Hepatocyte (in vitro differentiated cells): Measurements from ENCODE around the gene CYP2J2. TPM values are rescaled to one million over a fixed set of nuclear protein-coding genes. Genes with fewer than 3 reads are reported as not detected.

Experiments
- DNase-seq: peaks from one replicate; pipeline ENCODE4 v3.0.0-alpha.2; 2016; ENCODE audit warnings: low spot score
- H2AFZ ChIP-seq: fragments of 200-600 bp; sonication (generic); 2 replicates; pipeline ENCODE4 v1.6.0; 2016; ENCODE audit warnings: antibody characterized with exemption, mild to moderate bottlenecking
- H3K27ac ChIP-seq: fragments of 200-600 bp; sonication (generic); 2 replicates; pipeline ENCODE4 v1.5.1; 2016; ENCODE audit warnings: mild to moderate bottlenecking
- H3K27me3 ChIP-seq: fragments of 200-600 bp; sonication (generic); 2 replicates; pipeline ENCODE4 v1.6.1; 2016
- H3K36me3 ChIP-seq: fragments of 200-600 bp; sonication (generic); replicated peaks from 2 replicates; pipeline ENCODE4 v1.5.1; 2016; ENCODE audit warnings: low read depth; ENCODE audit not compliant: insufficient read depth
- H3K4me1 ChIP-seq: fragments of 200-600 bp; sonication (generic); 2 replicates; pipeline ENCODE4 v1.5.1; 2016; ENCODE audit warnings: mild to moderate bottlenecking, moderate library complexity; ENCODE audit not compliant: insufficient read depth
- H3K4me2 ChIP-seq: fragments of 200-600 bp; sonication (generic); 2 replicates; pipeline ENCODE4 v1.6.0; 2016
- H3K4me3 ChIP-seq: fragments of 200-600 bp; sonication (generic); 2 replicates; pipeline ENCODE4 v1.5.1; 2016; ENCODE audit warnings: mild to moderate bottlenecking
- H3K79me2 ChIP-seq: fragments of 200-600 bp; sonication (generic); 2 replicates; pipeline ENCODE4 v1.6.0; 2017; ENCODE audit warnings: mild to moderate bottlenecking
- H3K9me2 ChIP-seq: fragments of 200-600 bp; sonication (generic); replicated peaks from 2 replicates; pipeline ENCODE4 v1.6.0; 2017; ENCODE audit warnings: mild to moderate bottlenecking; ENCODE audit not compliant: insufficient read depth
- H3K9me3 ChIP-seq: fragments of 200-600 bp; sonication (generic); 2 replicates; pipeline ENCODE4 v1.5.1; 2016; ENCODE audit warnings: low read depth, mild to moderate bottlenecking
- H4K20me1 ChIP-seq: fragments of 200-600 bp; sonication (generic); 2 replicates; pipeline ENCODE4 v1.6.0; 2016; ENCODE audit warnings: mild to moderate bottlenecking; ENCODE audit not compliant: insufficient read depth, poor library complexity, severe bottlenecking
- EZH2 ChIP-seq: fragments of 200-600 bp; sonication (generic); IDR thresholded peaks from 2 replicates; pipeline ENCODE4 v1.6.1; 2016; ENCODE audit warnings: antibody characterized with exemption, mild to moderate bottlenecking, borderline replicate concordance
- EZH2phosphoT487 ChIP-seq: fragments of 200-600 bp; sonication (generic); IDR thresholded peaks from one replicate; pipeline ENCODE4 v1.6.1; 2018; ENCODE audit warnings: antibody characterized with exemption, mild to moderate bottlenecking, low read depth, moderate library complexity; ENCODE audit not compliant: unreplicated experiment, severe bottlenecking
- WGBS: methylation state at CpG from one replicate; pipeline ENCODE4 v1.1.6; 2016; ENCODE audit warnings: low lambda C conversion rate; ENCODE audit errors: missing lambda C conversion rate; 5-methylcytosine and 5-hydroxymethylcytosine counted together
- polyA plus RNA-seq: library from polyadenylated mRNA; unstranded; fragments of >200 nt; fragmentation: Nextera tagmentation; extraction: Ambion mirVana; gene quantifications from 2 replicates; pipeline ENCODE4 v1.2.1, GENCODE V29; 2016
- total RNA-seq: library from RNA; depleted of rRNA; stranded (reverse); fragments of >200 nt; gene quantifications from 2 replicates; pipeline ENCODE4 v1.2.3, GENCODE V29; 2014
- TF ChIP-seq, protein P1 (sequence below): fragments of 200-600 bp; sonication (generic); IDR thresholded peaks from 2 replicates; pipeline ENCODE4 v1.5.1; 2016; ENCODE audit warnings: antibody characterized with exemption, mild to moderate bottlenecking; ENCODE audit not compliant: poor library complexity

CYP2J2 gene
- total and polyA plus RNA-seq, 2 experiments from 2014 or later: 6.1 to 9.4 TPM

DNA sequence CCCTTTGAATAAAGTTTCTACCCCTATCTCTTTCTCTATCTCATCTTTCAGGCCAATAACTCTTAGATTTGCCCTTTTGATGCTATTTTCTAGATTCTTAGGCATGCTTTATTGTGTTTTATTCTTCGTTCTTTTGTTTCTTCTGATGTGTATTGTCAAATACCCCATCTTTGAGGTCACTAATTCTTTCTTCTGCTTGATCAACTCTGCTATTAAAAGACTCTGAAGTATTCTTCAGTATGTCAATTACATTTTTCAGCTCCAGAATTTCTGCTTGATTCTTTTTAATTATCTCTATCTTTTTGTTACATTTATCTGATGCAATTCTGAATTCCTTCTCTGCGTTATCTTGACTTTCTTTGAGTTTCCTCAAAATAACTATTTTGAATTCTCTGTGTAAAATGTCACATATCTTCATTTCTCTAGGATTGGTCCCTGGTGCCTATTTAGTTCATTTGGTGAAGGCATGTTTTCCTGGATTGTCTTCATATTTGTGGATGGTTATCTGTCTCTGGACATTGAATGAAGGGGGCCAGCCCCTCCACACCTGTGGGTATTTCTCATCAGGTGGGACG, 11.2 kb upstream of the CYP2J2 start:
- no peak overlapping the region for H3K27ac ChIP-seq
- no peaks in the 10 kb centered on the region for H3K4me1 ChIP-seq
- 87% methylated on average over 3 of the region's 3 CpGs for WGBS
- H3K9me3 ChIP-seq: no peaks in the 10 kb centered on the region
- H3K4me3 ChIP-seq: no peak overlapping the region
- H3K4me2 ChIP-seq: no peak overlapping the region
- no peaks in the 10 kb centered on the region for H4K20me1 ChIP-seq
- H3K9me2 ChIP-seq: no peaks in the 10 kb centered on the region
- no peaks in the 10 kb centered on the region for H3K36me3 ChIP-seq
- H2AFZ ChIP-seq: no peak overlapping the region
- no peak for DNase-seq
- H3K27me3 ChIP-seq: no peaks in the 10 kb centered on the region
- no peaks in the 10 kb centered on the region for H3K79me2 ChIP-seq
- TF ChIP-seq, protein P1, sequence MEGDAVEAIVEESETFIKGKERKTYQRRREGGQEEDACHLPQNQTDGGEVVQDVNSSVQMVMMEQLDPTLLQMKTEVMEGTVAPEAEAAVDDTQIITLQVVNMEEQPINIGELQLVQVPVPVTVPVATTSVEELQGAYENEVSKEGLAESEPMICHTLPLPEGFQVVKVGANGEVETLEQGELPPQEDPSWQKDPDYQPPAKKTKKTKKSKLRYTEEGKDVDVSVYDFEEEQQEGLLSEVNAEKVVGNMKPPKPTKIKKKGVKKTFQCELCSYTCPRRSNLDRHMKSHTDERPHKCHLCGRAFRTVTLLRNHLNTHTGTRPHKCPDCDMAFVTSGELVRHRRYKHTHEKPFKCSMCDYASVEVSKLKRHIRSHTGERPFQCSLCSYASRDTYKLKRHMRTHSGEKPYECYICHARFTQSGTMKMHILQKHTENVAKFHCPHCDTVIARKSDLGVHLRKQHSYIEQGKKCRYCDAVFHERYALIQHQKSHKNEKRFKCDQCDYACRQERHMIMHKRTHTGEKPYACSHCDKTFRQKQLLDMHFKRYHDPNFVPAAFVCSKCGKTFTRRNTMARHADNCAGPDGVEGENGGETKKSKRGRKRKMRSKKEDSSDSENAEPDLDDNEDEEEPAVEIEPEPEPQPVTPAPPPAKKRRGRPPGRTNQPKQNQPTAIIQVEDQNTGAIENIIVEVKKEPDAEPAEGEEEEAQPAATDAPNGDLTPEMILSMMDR: no peak
- TF ChIP-seq EZH2: no peak
- no peak for TF ChIP-seq EZH2phosphoT487

DNA sequence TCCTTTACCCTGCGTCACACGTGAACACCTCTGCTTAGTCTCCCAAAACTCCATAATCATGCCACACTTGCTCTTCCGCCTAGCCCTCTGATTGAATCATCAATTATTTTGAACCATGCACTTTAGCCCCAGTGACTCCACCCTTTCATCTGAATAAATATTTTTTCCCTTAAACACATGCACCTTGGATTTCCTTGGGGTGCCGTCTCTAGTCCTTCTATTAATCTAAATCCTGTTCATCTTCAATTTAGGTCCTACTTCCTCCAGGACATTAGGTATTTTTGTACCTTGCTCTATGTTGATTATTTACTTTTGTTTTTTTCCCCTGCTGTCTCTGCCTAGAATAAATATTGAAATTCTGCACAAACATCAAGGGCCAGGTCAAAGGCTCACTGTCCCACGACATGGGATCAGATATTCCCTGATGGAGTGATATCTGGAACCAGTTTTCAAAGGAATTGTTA, 9.8 kb upstream of the CYP2J2 start:
- no peaks in the 10 kb centered on the region for H3K4me1 ChIP-seq
- DNase-seq: no peak
- H3K79me2 ChIP-seq: no peaks in the 10 kb centered on the region
- H3K4me3 ChIP-seq: no peak overlapping the region
- H3K27me3 ChIP-seq: no peaks in the 10 kb centered on the region
- 77% methylated on average over 5 of the region's 5 CpGs for WGBS
- H2AFZ ChIP-seq: no peak overlapping the region
- H4K20me1 ChIP-seq: no peaks in the 10 kb centered on the region
- H3K9me3 ChIP-seq: no peaks in the 10 kb centered on the region
- no peaks in the 10 kb centered on the region for H3K36me3 ChIP-seq
- TF ChIP-seq EZH2: no peak
- TF ChIP-seq, protein P1: no peak
- no peak for TF ChIP-seq EZH2phosphoT487
- no peaks in the 10 kb centered on the region for H3K9me2 ChIP-seq
- no peak overlapping the region for H3K4me2 ChIP-seq
- no peak overlapping the region for H3K27ac ChIP-seq

DNA sequence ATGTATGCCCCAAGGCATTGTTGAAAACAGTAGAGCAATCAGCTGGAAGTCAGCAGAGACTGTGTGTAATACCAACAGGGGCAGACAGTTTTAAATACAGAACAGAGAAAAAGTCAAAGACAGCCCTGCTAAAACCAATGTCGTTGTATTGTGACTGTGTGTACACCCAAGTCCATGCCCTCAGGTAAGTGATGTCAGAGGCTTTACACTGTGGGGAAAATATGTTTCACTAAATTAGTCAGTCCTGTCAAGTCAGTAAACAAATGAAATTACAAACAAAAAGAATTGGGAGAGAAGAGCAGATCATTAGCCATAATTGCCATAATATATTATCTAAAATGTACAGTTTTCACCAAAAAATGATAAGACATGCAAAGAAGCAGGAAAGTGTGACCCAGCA, 2.4 kb upstream of the CYP2J2 start:
- Histone ChIP-seq H3K4me1 (no peaks in the 10 kb centered on the region), H3K79me2 (no peaks in the 10 kb centered on the region), H3K27ac (no peak overlapping the region), H3K4me2 (no peak overlapping the region), H3K27me3 (peaks cover 30% of the 10 kb centered on the region), H3K9me3 (peaks cover 6% of the 10 kb centered on the region), H3K4me3 (no peak overlapping the region), H3K36me3 (no peaks in the 10 kb centered on the region), H2AFZ (no peak overlapping the region), H3K9me2 (no peaks in the 10 kb centered on the region), H4K20me1 (no peaks in the 10 kb centered on the region)
- TF ChIP-seq EZH2phosphoT487: no peak
- no peak for TF ChIP-seq EZH2
- TF ChIP-seq, protein P1: no peak
- 70% methylated on average over 1 of the region's 1 CpG for WGBS
- DNase-seq: no peak
